ENCODE data around the gene TBC1D22A.

GRCh38 chr22:47030143-47030661 is 267.8 kb downstream of the TBC1D22A start:
- TF ChIP-seq CTCF (IDR thresholded peaks at IDR 0.05; ENCODE audit: low read length), result no peak
- TF ChIP-seq EZH2 (optimal IDR thresholded peaks at IDR 0.05; ENCODE audit: low read depth, low read length), result no peak
